PFSK-1 (cell line): Measurements from ENCODE around the gene SF1.

Experiments used
- FOXP2 ChIP-seq: optimal IDR thresholded peaks from 2 replicates; pipeline ENCODE3; 2011; ENCODE audit warnings: borderline replicate concordance, control low read depth, inconsistent platforms; ENCODE audit not compliant: insufficient read depth; ENCODE audit errors: extremely low read length, extremely low read depth
- POLR2AphosphoS5 ChIP-seq: IDR thresholded peaks from 2 replicates; pipeline ENCODE4 v1.6.1; 2012; ENCODE audit warnings: low read depth, mild to moderate bottlenecking, control low read depth, low read length, moderate library complexity
- REST ChIP-seq, 2 experiments: IDR thresholded peaks; 2 replicates each; pipeline versions ENCODE4 v1.6.1 to v1.8.0; 2011 to 2012; ENCODE audit warnings: low read depth in 2 of 2, low read length in 2 of 2, control low read depth in 1 of 2, inconsistent platforms in 1 of 2, mild to moderate bottlenecking in 1 of 2, moderate library complexity in 1 of 2; ENCODE audit not compliant: insufficient read depth in 1 of 2
- SIN3A ChIP-seq: IDR thresholded peaks from 2 replicates; pipeline ENCODE4 v1.6.1; 2012; ENCODE audit warnings: mild to moderate bottlenecking, low read length, moderate library complexity, borderline replicate concordance; ENCODE audit not compliant: insufficient read depth
- TAF1 ChIP-seq: IDR thresholded peaks from 2 replicates; pipeline ENCODE4 v1.6.1; 2012; ENCODE audit warnings: low read length, control low read depth, borderline replicate concordance; ENCODE audit not compliant: insufficient read depth

SF1 gene

GRCh38 chr11:64786308-64786707 is 8.0 kb upstream of the SF1 start:
- TF ChIP-seq POLR2AphosphoS5 (no peak), REST (IDR thresholded peaks at IDR 0.05; ENCODE audit: insufficient read depth in 1 of 2, low read depth in 2 of 2, low read length in 2 of 2) (no peak)

GRCh38 chr11:64784813-64785581 is 6.7 kb upstream of the SF1 start:
- TF ChIP-seq TAF1, result no peak
- TF ChIP-seq POLR2AphosphoS5, result no peak
- TF ChIP-seq FOXP2, result no peak
- TF ChIP-seq REST (IDR thresholded peaks at IDR 0.05; ENCODE audit: insufficient read depth in 1 of 2, low read depth in 2 of 2, low read length in 2 of 2), result no peak
- TF ChIP-seq SIN3A, result no peak

GRCh38 chr11:64778223-64778472 is 194 bp downstream of the SF1 start:
- no peak for TF ChIP-seq FOXP2
- no peak for TF ChIP-seq REST (IDR thresholded peaks at IDR 0.05; ENCODE audit: insufficient read depth in 1 of 2, low read depth in 2 of 2, low read length in 2 of 2)
- no peak for TF ChIP-seq POLR2AphosphoS5
- TF ChIP-seq TAF1, result no peak
- TF ChIP-seq SIN3A, result no peak

- TF ChIP-seq POLR2AphosphoS5 (no peak), REST (IDR thresholded peaks at IDR 0.05; ENCODE audit: insufficient read depth in 1 of 2, low read depth in 2 of 2, low read length in 2 of 2) (peak; percentile 67 to 88), FOXP2 (no peak), TAF1 (no peak), SIN3A (peak; percentile 31; the same call in 1 of the 2 replicates)
Observed at GRCh38 chr11:64777449-64778222, 706 bp downstream of the SF1 start.
